Stomach (tissue), 9 donors: Measurements from ENCODE around the gene KCNJ5. TPM values are rescaled to one million over a fixed set of nuclear protein-coding genes. Genes with fewer than 3 reads are reported as not detected.

Experiments
- DNase-seq, 2 donors: peaks; one replicate each; pipeline versions ENCODE4 v3.0.0 to v3.0.0-alpha.2; 2013 to 2019
- H3K27ac ChIP-seq, 5 donors: fragments of 200-600 bp in 4 of 5; sonication (generic) in 4 of 5; one replicate each; pipeline ENCODE4 v1.5.1; 2013 to 2019; ENCODE audit warnings: mild to moderate bottlenecking in 1 of 5, moderate library complexity in 1 of 5
- H3K27me3 ChIP-seq, 3 donors: fragments of 200-600 bp; sonication (generic); one replicate each; pipeline ENCODE4 v1.5.1; 2017 to 2019; ENCODE audit warnings: mixed run types in 1 of 3
- H3K36me3 ChIP-seq, 4 donors: fragments of 200-600 bp; sonication (generic); 1 replicate in 3 of 4; 2 replicates in 1 of 4; pipeline ENCODE4 v1.5.1; 2016 to 2019
- H3K4me1 ChIP-seq, 4 donors: fragments of 200-600 bp; sonication (generic); one replicate each; pipeline ENCODE4 v1.5.1; 2016 to 2019
- H3K4me3 ChIP-seq, 4 donors: fragments of 200-600 bp; sonication (generic) in 3 of 4; one replicate each; pipeline ENCODE4 v1.5.1; 2016 to 2019; ENCODE audit warnings: mild to moderate bottlenecking in 1 of 4
- H3K9me3 ChIP-seq, 4 donors: fragments of 200-600 bp; sonication (generic); one replicate each; pipeline ENCODE4 v1.5.1; 2016 to 2019
- CTCF ChIP-seq, 7 experiments: fragments of 450-650 bp in 4 of 7; fragments of 200-600 bp in 3 of 7; sonication (generic) in 3 of 7; IDR thresholded peaks; one replicate each; pipeline ENCODE4 v1.5.1; 2016 to 2019; ENCODE audit warnings: antibody characterized with exemption in 7 of 7, control low read depth in 2 of 7, mild to moderate bottlenecking in 1 of 7
- EP300 ChIP-seq: sonication (generic); formaldehyde crosslinking; IDR thresholded peaks from one replicate; pipeline ENCODE4 v1.6.1; 2017; ENCODE audit warnings: antibody characterized with exemption
- POLR2A ChIP-seq, 4 donors: fragments of 450-650 bp; IDR thresholded peaks; one replicate each; pipeline ENCODE4 v1.6.1; 2016; ENCODE audit warnings: antibody characterized with exemption in 4 of 4, control low read depth in 2 of 4, mild to moderate bottlenecking in 1 of 4, moderate library complexity in 1 of 4
- POLR2AphosphoS5 ChIP-seq, 3 donors: sonication (generic); formaldehyde crosslinking; IDR thresholded peaks; one replicate each; pipeline ENCODE4 v1.6.1; 2016; ENCODE audit warnings: antibody characterized with exemption in 3 of 3
- WGBS, 5 donors: extraction: QIAGEN DNeasy Blood & Tissue Kit in 3 of 5; methylation state at CpG; one replicate each; pipeline versions ENCODE4 v1.1.5 to v1.1.7; 2013 to 2018; 5-methylcytosine and 5-hydroxymethylcytosine counted together
- intact Hi-C: fragments of 100-400 bp; cut with DNase I; formaldehyde crosslinking; loops from one replicate; pipeline ENCODE4 v1.15.1; 2023; ENCODE audit warnings: low total_unique reads
- polyA plus RNA-seq, 3 donors: library from polyadenylated mRNA; stranded (reverse); fragments of 200-250 nt; gene quantifications; one replicate each; pipeline ENCODE4 v1.2.3, GENCODE V29; 2013
- total RNA-seq, 5 donors: library from RNA; depleted of rRNA; stranded (reverse); fragments of >200 nt; gene quantifications; one replicate each; pipeline versions ENCODE4 v1.1.0 to v1.2.3, GENCODE V29; 2014 to 2016
- donor health status: healthy with polysubstance abuse.
- donor health status: Bipolar disorder and iron deficiency.
- donor health status: healthy.

The KCNJ5 gene
- total and polyA plus RNA-seq, 8 donors = 0.25 to 1.9 (median 0.83) TPM; not detected in 2

DNA sequence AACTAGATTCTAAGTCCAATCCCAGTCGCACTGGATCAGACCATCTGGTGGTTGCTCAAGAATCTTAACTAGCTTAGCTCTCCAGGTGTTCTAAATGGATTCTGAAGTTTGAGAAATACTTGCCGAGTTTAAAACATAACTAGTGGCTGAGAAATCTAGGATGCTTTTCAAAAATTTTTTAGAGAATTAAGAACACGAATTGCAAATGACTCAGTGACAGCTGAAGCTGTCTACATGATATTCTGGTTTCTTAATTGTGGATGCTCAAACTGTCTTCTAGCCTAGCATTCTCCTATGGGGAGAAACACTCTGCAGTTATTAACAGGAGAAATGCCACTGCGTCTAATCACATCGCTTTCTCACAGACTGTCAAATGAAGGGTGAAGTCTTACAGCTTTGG is 71.7 kb downstream of the KCNJ5 start:
- TF ChIP-seq CTCF (IDR thresholded peaks at IDR 0.05) (no peak), EP300 (no peak), POLR2A (IDR thresholded peaks at IDR 0.05) (no peak), POLR2AphosphoS5 (IDR thresholded peaks at IDR 0.05) (no peak)
- peaks cover 0 to 6% (median 4%) of the 10 kb centered on the region in 4 donors for H3K36me3 ChIP-seq
- H3K4me3 ChIP-seq = no peak overlapping the region
- no peak overlapping the region for H3K27ac ChIP-seq
- no peaks in the 10 kb centered on the region for H3K9me3 ChIP-seq
- no peak for DNase-seq
- intact Hi-C loops = no loop called here
- H3K27me3 ChIP-seq = no peaks in the 10 kb centered on the region
- WGBS, 5 donors = 81 to 90% (median 86%) methylated on average over 5 of the region's 5 CpGs
- H3K4me1 ChIP-seq = no peaks in the 10 kb centered on the region

GRCh38 chr11:128963744-128964325 is 72.7 kb downstream of the KCNJ5 start:
- intact Hi-C loops = no loop called here
- no peaks in the 10 kb centered on the region for H3K9me3 ChIP-seq
- no peaks in the 10 kb centered on the region for H3K27me3 ChIP-seq
- H3K36me3 ChIP-seq = peaks cover 0 to 14% (median 11%) of the 10 kb centered on the region in 4 donors
- TF ChIP-seq POLR2A (IDR thresholded peaks at IDR 0.05) = no peak
- TF ChIP-seq EP300 = no peak
- TF ChIP-seq POLR2AphosphoS5 (IDR thresholded peaks at IDR 0.05) = no peak
- TF ChIP-seq CTCF (IDR thresholded peaks at IDR 0.05) = no peak
- H3K4me3 ChIP-seq = no peak overlapping the region
- no peaks in the 10 kb centered on the region for H3K4me1 ChIP-seq
- 82 to 87% (median 86%) methylated on average over 3 of the region's 3 CpGs for WGBS, 5 donors
- no peak overlapping the region for H3K27ac ChIP-seq
- no peak for DNase-seq

GRCh38 chr11:128964463-128964930 is 73.3 kb downstream of the KCNJ5 start:
- intact Hi-C loops = no loop called here
- H3K9me3 ChIP-seq = no peaks in the 10 kb centered on the region
- H3K27ac ChIP-seq = no peak overlapping the region
- 79 to 90% (median 81%) methylated on average over 7 of the region's 7 CpGs for WGBS, 5 donors
- H3K4me3 ChIP-seq = no peak overlapping the region
- H3K4me1 ChIP-seq = no peaks in the 10 kb centered on the region
- TF ChIP-seq POLR2A (IDR thresholded peaks at IDR 0.05) (no peak), POLR2AphosphoS5 (IDR thresholded peaks at IDR 0.05) (no peak)
- H3K36me3 ChIP-seq = peaks cover 6 to 21% (median 18%) of the 10 kb centered on the region in 4 donors
- H3K27me3 ChIP-seq = no peaks in the 10 kb centered on the region
- no peak for DNase-seq

DNA sequence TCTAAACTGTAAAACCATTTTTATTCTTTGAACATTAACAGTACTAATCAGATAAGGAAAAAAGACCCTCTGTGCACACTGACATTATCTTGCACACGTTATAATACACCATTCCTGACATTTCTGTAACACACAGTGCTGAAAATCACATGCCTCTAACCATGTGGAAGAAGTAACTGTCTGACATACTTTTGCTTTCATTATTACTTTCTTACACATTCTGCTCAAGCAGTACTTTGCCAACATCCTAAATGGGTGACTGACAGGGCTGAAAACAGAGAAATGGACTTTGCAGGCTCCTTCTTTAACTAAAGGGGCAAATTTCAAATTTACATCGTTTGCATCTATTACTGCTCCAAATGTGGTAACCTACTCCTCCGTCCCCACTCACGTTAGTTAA is 74.3 kb downstream of the KCNJ5 start:
- WGBS, 5 donors = 41 to 58% (median 45%) methylated on average over 4 of the region's 4 CpGs
- Histone ChIP-seq H3K27me3 (no peaks in the 10 kb centered on the region), H3K4me3 (no peak overlapping the region), H3K9me3 (no peaks in the 10 kb centered on the region), H3K36me3 (peaks cover 16 to 31% (median 28%) of the 10 kb centered on the region in 4 donors), H3K4me1 (no peaks in the 10 kb centered on the region), H3K27ac (no peak overlapping the region)
- DNase-seq = peak in 1 of 2 donors; percentile 23
- TF ChIP-seq POLR2AphosphoS5 (IDR thresholded peaks at IDR 0.05) (no peak), EP300 (no peak), POLR2A (IDR thresholded peaks at IDR 0.05) (no peak), CTCF (IDR thresholded peaks at IDR 0.05) (no peak)
- intact Hi-C loops = no loop called here

GRCh38 chr11:128967578-128967977 is 76.4 kb downstream of the KCNJ5 start:
- no peak for TF ChIP-seq CTCF (IDR thresholded peaks at IDR 0.05)
- TF ChIP-seq POLR2A (IDR thresholded peaks at IDR 0.05) = no peak
- no peak for TF ChIP-seq EP300
- no peak for TF ChIP-seq POLR2AphosphoS5 (IDR thresholded peaks at IDR 0.05)
- H3K27ac ChIP-seq = no peak overlapping the region
- 82 to 88% (median 84%) methylated on average over 6 of the region's 6 CpGs for WGBS, 5 donors
- no peak overlapping the region for H3K4me3 ChIP-seq
- intact Hi-C loops = no loop called here
- no peak for DNase-seq
- no peaks in the 10 kb centered on the region for H3K9me3 ChIP-seq
- H3K36me3 ChIP-seq = peaks cover 28 to 52% (median 46%) of the 10 kb centered on the region in 4 donors
- no peaks in the 10 kb centered on the region for H3K4me1 ChIP-seq
- no peaks in the 10 kb centered on the region for H3K27me3 ChIP-seq
